OCI-LY1 (cell line): ENCODE measurements around the gene BMF.

Source experiments
- CTCF ChIP-seq: fragments of 200-600 bp; sonication (generic), shearing (Covaris generic); IDR thresholded peaks from 2 replicates; pipeline ENCODE4 v1.5.1; 2017; ENCODE audit warnings: mild to moderate bottlenecking, antibody characterized with exemption, low read length, moderate library complexity, mixed read lengths
- EZH2 ChIP-seq: fragments of 200-600 bp; sonication (generic), shearing (Covaris generic); IDR thresholded peaks from 2 replicates; pipeline ENCODE4 v1.8.0; 2017; ENCODE audit warnings: borderline replicate concordance, mixed run types, mild to moderate bottlenecking, antibody characterized with exemption, low read length, moderate library complexity, mixed read lengths

GRCh38 chr15:40052604-40053003 lies 56.1 kb downstream of the BMF start:
- TF ChIP-seq CTCF (no peak), EZH2 (no peak)
